Breast epithelium (tissue), 3 donors: Measurements from ENCODE around the gene SH2D7.

Source experiments
- CTCF ChIP-seq, 3 donors: fragments of 450-650 bp; IDR thresholded peaks; one replicate each; pipeline ENCODE4 v1.5.1; 2016 to 2017; ENCODE audit warnings: antibody characterized with exemption in 3 of 3, mild to moderate bottlenecking in 3 of 3, moderate library complexity in 3 of 3
- POLR2A ChIP-seq: fragments of 450-650 bp; IDR thresholded peaks from one replicate; pipeline ENCODE4 v1.6.1; 2016; ENCODE audit warnings: antibody characterized with exemption, mild to moderate bottlenecking, moderate library complexity

- TF ChIP-seq POLR2A (no peak), CTCF (IDR thresholded peaks at IDR 0.05) (no peak)
Measured at GRCh38 chr15:78070049-78070700, 22.2 kb upstream of the SH2D7 start.
